Fibroblast of the aortic adventitia (primary cell): ENCODE results near the gene SLC2A9. TPM values are rescaled to one million over a fixed set of nuclear protein-coding genes. Genes with fewer than 3 reads are reported as not detected.

Experiments
- DNase-seq: peaks from one replicate; pipeline ENCODE4 v3.0.0-alpha.2; 2010; ENCODE audit warnings: low read depth
- H3K4me3 ChIP-seq: 2 replicates; pipeline ENCODE4 v1.5.1; 2011; ENCODE audit warnings: low read depth, mild to moderate bottlenecking, control low read depth, low read length, moderate library complexity
- total RNA-seq: library from RNA; depleted of rRNA; stranded (reverse); fragments of >200 nt; gene quantifications from 2 replicates; pipeline ENCODE4 v1.2.3, GENCODE V29; 2012; ENCODE audit warnings: low replicate concordance
- TF ChIP-seq, protein P1 (sequence below): IDR thresholded peaks from 2 replicates; pipeline ENCODE4 v1.5.1; 2011; ENCODE audit warnings: mild to moderate bottlenecking, low read length, control low read depth, inconsistent platforms; ENCODE audit not compliant: insufficient read depth

Gene SLC2A9
- total RNA-seq, 1 donor: 0.90 TPM

DNA sequence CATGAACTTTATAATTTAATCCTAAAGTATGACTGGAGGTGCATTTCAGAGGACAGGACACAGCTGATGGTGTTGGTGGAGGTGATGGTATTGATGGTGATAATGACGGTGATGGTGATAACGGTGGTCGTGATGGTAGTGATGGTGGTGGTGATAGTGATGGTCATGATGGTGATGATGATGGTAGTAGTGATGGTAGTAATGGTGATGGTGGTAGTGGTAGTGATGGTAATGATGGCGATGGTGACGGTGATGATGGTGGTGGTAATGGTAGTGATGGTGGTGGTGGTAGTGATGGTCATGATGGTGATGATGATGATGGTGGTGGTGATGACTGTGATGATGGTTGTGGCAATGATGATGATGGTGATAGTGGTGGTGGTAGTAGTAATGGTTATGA is 40.4 kb downstream of the SLC2A9 start:
- TF ChIP-seq, protein P1, sequence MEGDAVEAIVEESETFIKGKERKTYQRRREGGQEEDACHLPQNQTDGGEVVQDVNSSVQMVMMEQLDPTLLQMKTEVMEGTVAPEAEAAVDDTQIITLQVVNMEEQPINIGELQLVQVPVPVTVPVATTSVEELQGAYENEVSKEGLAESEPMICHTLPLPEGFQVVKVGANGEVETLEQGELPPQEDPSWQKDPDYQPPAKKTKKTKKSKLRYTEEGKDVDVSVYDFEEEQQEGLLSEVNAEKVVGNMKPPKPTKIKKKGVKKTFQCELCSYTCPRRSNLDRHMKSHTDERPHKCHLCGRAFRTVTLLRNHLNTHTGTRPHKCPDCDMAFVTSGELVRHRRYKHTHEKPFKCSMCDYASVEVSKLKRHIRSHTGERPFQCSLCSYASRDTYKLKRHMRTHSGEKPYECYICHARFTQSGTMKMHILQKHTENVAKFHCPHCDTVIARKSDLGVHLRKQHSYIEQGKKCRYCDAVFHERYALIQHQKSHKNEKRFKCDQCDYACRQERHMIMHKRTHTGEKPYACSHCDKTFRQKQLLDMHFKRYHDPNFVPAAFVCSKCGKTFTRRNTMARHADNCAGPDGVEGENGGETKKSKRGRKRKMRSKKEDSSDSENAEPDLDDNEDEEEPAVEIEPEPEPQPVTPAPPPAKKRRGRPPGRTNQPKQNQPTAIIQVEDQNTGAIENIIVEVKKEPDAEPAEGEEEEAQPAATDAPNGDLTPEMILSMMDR: no peak
- DNase-seq: no peak
- H3K4me3 ChIP-seq: no peak overlapping the region

DNA sequence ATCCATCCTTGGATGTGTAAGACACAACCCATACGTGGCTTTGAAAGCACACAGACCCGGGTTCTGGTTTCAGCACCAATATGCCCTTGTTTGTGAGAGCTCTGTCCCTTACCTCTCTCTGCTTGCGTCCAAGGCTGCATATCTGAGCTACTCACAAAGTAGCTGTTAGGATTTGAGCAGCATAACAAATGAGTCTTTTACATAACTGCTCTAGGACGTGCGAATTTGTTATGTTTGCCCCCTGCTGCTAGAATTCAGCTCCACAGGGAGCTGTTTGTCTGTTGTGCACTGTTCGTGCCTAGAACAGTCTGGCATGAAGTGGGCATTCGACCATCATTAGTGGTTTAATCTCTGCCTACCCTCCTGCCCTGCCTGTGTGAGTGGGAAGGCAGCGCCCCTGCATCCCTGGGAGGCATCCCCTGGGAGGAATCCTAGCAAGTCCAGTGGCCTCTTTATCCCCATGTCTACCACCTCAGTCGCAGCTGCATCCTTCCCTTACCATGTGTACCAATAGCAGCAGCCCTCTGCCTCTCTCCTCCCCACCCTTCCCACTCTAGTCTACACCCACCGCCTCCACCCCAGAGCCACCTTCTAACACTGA is 42.1 kb downstream of the SLC2A9 start:
- TF ChIP-seq, protein P1: no peak
- no peak for DNase-seq
- no peak overlapping the region for H3K4me3 ChIP-seq

DNA sequence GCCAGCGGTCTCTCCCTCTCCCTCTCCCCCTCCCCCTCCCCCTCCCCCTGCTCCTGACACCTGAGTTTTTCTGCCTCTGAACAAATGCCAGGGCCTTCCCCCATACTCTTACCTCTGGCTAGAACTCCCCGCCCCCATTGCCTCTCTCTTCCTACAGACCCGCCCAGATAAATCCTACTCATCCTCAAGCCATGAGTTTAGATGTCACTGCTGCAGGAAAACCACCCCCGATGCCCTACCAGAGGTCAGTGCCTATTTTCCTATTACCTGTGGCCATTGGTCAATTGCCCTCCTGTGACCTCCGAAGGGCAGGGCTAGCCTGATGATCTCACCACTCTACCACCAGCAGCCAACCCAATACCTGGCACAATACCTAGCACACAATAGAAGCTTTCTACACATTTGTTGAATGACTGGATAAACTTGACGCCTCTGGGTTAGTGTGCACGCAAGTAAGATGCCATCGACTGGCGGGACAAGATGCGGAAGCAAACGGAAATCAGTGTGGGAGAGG is 43.7 kb downstream of the SLC2A9 start:
- H3K4me3 ChIP-seq: no peak overlapping the region
- no peak for DNase-seq
- TF ChIP-seq, protein P1: no peak

DNA sequence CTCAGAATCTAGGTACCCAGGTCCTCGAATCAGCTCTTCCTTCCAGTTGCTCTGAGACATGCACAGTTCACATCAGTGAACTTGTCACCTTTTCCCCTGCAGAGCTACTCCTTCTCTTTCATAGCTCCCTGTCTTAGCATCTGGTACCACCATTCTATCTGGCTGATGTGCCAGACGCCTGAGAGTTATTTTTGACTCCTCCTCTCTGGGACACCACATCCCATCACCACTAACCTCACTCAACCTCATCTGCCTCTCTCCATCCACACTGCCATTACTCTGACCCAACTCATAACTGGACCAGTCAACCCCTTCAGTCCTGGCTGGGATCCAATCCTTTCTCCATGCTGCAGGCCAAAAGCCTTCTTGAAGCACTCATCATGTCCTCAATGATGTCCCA is 44.5 kb downstream of the SLC2A9 start:
- no peak for DNase-seq

DNA sequence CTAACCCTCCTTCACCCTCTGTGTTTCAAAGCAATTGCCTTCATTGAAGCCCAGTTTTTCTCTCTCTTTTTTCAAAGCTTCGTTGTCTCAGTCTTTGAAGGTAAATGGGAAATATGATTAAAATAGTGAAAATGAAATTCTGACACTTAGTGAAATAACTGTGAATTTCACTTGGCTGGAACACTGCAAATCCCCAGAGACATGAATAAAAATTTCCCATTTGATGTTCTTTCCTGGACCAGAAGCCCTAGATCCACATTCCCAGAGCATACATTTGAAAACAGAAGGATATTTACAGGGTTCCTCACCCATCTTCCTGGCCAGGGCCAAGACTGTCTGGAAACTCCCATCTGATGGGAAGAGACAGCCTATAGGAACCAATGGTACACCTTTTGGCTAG is 45.0 kb downstream of the SLC2A9 start:
- no peak overlapping the region for H3K4me3 ChIP-seq
- TF ChIP-seq, protein P1: no peak
- DNase-seq: no peak

More for the DNA sequence above, 44.5 kb downstream of the SLC2A9 start:
- TF ChIP-seq, protein P1: no peak
- H3K4me3 ChIP-seq: no peak overlapping the region

DNA sequence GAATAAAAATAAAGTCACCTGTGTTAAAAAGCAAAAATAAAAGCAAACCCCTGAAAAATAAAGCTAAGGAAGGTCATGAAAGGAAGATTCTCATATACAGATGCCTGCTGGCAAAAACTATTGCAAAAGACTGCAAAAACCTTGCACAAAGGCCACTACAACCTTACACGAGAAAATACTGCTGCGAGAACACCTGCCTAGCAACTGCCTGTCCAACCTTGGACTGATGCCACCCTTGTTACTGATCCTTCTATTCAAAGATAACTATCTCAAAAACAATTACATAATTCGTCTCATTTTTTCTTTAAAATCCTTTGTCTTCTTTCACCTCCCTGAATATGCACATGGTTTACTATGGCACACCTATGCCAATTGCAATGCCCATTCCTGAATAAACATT is 49.6 kb downstream of the SLC2A9 start:
- TF ChIP-seq, protein P1: no peak
- DNase-seq: no peak

More for the DNA sequence above, 49.6 kb downstream of the SLC2A9 start:
- H3K4me3 ChIP-seq: no peak overlapping the region
